Ishikawa (cell line): ENCODE measurements around the gene NEK10.

Source experiments
- CEBPB ChIP-seq: IDR thresholded peaks from 2 replicates; pipeline ENCODE4 v1.6.1; 2012
- CREB1 ChIP-seq: IDR thresholded peaks from 2 replicates; pipeline ENCODE4 v1.6.1; 2012; ENCODE audit warnings: low read depth
- EGR1 ChIP-seq: IDR thresholded peaks from 2 replicates; pipeline ENCODE4 v1.6.1; 2012
- EP300 ChIP-seq: IDR thresholded peaks from 2 replicates; pipeline ENCODE4 v1.6.1; 2012; ENCODE audit warnings: borderline replicate concordance
- FOXM1 ChIP-seq: IDR thresholded peaks from 2 replicates; pipeline ENCODE4 v1.6.1; 2012; ENCODE audit warnings: low read depth, borderline replicate concordance
- NFIC ChIP-seq: IDR thresholded peaks from 2 replicates; pipeline ENCODE4 v1.6.1; 2012
- RAD21 ChIP-seq: IDR thresholded peaks from 2 replicates; pipeline ENCODE4 v1.6.1; 2012; ENCODE audit warnings: low read depth
- REST ChIP-seq: IDR thresholded peaks from 2 replicates; pipeline ENCODE4 v1.6.1; 2012; ENCODE audit warnings: low read depth, mild to moderate bottlenecking
- TAF1 ChIP-seq: IDR thresholded peaks from 2 replicates; pipeline ENCODE4 v1.6.1; 2012; ENCODE audit warnings: low read depth, mild to moderate bottlenecking
- TCF12 ChIP-seq: IDR thresholded peaks from 2 replicates; pipeline ENCODE4 v1.6.1; 2012; ENCODE audit warnings: low read depth
- TEAD4 ChIP-seq: IDR thresholded peaks from 2 replicates; pipeline ENCODE4 v1.6.1; 2012
- YY1 ChIP-seq: IDR thresholded peaks from 2 replicates; pipeline ENCODE4 v1.6.1; 2012; ENCODE audit warnings: low read depth
- ZBTB7A ChIP-seq: IDR thresholded peaks from 2 replicates; pipeline ENCODE4 v1.6.1; 2012; ENCODE audit warnings: low read depth
- TF ChIP-seq, protein P1 (sequence below): IDR thresholded peaks from 2 replicates; pipeline ENCODE4 v1.6.1; 2012
- TF ChIP-seq, protein P2 (sequence below): IDR thresholded peaks from 2 replicates; pipeline ENCODE4 v1.6.1; 2012

The NEK10 gene

DNA sequence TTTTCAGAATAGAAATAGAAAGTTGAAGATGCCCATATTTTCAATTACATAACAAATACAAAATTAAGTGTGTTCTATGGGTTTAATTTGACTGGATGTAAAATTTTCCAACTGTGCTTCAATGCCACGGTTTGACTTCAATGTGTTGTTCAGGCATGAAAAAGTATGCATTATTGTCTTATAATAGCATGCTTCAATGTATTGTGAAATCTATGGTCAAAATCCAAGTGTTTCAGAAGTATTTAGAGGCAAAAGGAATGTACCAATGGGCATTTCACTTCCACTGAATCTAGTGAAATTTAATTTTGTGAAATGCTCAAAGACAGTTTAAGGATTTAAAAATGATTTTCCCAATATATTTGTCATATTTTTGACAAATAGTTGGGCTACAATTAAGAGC lies 16.0 kb downstream of the NEK10 start:
- TF ChIP-seq RAD21 (no peak), FOXM1 (no peak), REST (no peak)

DNA sequence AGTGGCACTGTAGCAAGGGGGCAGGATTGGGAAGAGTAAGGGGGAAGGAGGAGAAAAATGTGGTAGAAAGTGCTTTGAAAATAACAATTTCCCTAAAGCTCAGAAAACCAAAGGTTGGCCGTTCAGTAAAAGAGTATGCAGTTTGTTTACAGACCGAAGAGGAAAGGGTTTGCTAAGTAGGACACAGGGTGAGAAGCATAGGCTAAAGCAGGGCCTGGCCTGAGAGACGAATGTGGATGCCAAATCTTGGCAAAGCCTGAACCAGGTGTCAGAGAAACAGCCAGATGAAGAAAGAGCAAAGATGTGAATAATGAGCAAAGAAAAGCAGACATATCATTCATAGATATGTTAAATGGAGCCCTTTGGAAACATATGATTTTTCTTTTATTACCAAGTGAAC lies 17.1 kb downstream of the NEK10 start:
- no peak for TF ChIP-seq FOXM1
- no peak for TF ChIP-seq RAD21
- no peak for TF ChIP-seq CREB1
- TF ChIP-seq NFIC, result no peak
- no peak for TF ChIP-seq TEAD4
- no peak for TF ChIP-seq TCF12
- TF ChIP-seq TAF1, result no peak
- TF ChIP-seq, protein P1, sequence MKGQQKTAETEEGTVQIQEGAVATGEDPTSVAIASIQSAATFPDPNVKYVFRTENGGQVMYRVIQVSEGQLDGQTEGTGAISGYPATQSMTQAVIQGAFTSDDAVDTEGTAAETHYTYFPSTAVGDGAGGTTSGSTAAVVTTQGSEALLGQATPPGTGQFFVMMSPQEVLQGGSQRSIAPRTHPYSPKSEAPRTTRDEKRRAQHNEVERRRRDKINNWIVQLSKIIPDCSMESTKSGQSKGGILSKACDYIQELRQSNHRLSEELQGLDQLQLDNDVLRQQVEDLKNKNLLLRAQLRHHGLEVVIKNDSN, result no peak
- TF ChIP-seq EP300, result no peak
- no peak for TF ChIP-seq ZBTB7A
- no peak for TF ChIP-seq CEBPB
- no peak for TF ChIP-seq EGR1
- no peak for TF ChIP-seq YY1
- TF ChIP-seq, protein P2, sequence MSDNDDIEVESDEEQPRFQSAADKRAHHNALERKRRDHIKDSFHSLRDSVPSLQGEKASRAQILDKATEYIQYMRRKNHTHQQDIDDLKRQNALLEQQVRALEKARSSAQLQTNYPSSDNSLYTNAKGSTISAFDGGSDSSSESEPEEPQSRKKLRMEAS, result no peak
- TF ChIP-seq REST, result no peak

DNA sequence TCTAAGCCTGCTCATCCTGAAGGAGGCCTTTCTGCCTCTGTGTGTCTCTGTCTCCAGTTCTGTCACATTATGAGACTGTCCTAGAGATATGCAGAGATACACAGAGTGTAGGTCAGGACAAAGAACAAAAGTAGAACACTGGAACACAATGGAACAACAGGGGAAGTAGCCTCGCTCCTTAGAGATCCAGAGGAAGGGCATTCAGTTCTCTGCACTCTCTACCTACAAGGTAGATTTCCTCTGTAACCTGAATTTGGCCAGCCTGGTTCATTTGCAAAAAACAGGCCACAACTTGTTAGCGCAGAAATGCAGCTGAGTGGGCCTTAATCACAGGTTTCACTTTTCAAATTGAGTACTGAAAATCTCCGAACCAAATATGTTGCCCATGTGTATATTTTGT lies 19.4 kb downstream of the NEK10 start:
- TF ChIP-seq REST (no peak), NFIC (no peak), TCF12 (no peak), FOXM1 (no peak), EGR1 (no peak), YY1 (no peak)
- TF ChIP-seq, protein P1, result no peak
- TF ChIP-seq, protein P2, result no peak

GRCh38 chr3:27345959-27346865 lies 23.0 kb downstream of the NEK10 start:
- TF ChIP-seq, protein P1, result no peak
- no peak for TF ChIP-seq TAF1
- no peak for TF ChIP-seq ZBTB7A
- no peak for TF ChIP-seq CEBPB
- TF ChIP-seq FOXM1, result no peak
- no peak for TF ChIP-seq TEAD4
- TF ChIP-seq REST, result no peak
- TF ChIP-seq YY1, result no peak
- TF ChIP-seq, protein P2, result no peak
- no peak for TF ChIP-seq RAD21
- no peak for TF ChIP-seq EGR1
